HG03103 (cell line): Measurements from ENCODE around the gene BCLAF3.
A peak's percentile ranks its signal among the peaks of the same experiment; 100 is the strongest.

ENCODE experiments used
- ATAC-seq: cut with Tn5 transposase; IDR thresholded peaks from one replicate; pipeline ENCODE4 v1.9.1; 2021; ENCODE audit warnings: low read depth; ENCODE audit not compliant: unreplicated experiment

BCLAF3 gene

DNA sequence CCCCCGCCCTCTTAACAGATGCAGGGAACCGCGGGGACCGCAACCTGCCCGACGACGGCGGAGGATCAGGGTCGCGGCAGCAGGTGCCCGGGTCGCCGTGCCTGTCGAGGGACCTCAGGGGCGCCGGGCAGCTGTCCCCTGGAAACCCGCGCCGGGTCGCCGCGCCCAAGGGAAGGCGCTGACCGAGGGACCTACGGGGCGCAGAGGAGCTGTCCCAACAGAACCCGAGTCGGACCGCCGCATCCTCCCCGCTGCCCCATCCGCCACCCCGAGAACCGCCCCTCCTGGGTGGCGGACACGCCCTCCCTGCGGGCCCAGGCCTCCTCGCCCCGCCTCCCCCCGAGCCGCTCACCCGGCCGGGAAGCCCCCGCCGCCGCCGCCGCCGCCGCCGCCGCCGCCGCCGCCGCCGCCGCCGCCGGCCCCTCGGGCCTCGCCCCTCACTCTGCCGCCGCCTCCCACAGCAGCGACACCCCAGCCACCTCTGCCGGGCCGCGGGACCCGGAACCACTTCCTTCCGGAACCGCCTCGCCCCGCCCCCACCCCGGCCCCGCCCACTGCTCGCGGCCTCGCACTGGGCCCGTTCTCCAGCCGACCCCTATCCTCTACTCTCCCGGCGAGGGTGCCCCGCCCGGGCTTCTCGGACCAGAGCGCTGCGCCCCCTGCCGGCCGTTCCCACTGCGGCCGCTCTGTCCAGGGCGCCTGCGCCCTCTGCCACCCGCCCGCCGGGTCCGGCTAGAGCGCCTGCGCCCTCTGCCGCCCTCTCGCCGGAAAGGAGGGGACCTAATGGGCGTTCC, at the start of gene BCLAF3:
BCLAF3 (minus strand) TSS at position 506 of the 794 bp plus-strand sequence. CDS start 20,797 bp downstream, outside the sequence.
- peak; percentile 94 for ATAC-seq

GRCh38 chrX:20038966-20039365, 48.1 kb upstream of the BCLAF3 start:
- ATAC-seq: no peak

DNA sequence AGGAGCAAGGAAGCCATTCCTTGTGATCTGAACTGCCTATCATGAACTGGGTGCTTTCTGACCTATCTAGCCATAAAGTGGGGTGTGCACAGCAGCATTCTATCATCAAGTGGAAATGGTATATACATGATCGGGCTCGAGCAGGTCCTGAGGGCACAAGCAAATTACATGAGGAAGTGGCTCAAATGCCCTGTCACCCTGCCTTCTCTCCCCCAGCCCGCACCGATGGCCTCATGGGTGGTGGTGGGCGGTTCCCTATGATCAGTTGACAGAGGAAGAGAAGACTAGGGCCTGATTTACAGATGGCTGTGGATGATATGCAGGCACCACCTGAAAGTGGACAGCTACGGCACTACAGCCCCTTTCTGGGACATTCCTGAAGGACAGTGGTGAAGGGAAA, 46.3 kb upstream of the BCLAF3 start:
- no peak for ATAC-seq

- ATAC-seq: no peak
These were observed 41.3 kb upstream of the BCLAF3 start for GRCh38 chrX:20032201-20032600.

- ATAC-seq: no peak
These were observed 38.9 kb upstream of the BCLAF3 start for GRCh38 chrX:20029728-20030127.

GRCh38 chrX:20028588-20028987, 37.7 kb upstream of the BCLAF3 start:
- ATAC-seq: no peak

DNA sequence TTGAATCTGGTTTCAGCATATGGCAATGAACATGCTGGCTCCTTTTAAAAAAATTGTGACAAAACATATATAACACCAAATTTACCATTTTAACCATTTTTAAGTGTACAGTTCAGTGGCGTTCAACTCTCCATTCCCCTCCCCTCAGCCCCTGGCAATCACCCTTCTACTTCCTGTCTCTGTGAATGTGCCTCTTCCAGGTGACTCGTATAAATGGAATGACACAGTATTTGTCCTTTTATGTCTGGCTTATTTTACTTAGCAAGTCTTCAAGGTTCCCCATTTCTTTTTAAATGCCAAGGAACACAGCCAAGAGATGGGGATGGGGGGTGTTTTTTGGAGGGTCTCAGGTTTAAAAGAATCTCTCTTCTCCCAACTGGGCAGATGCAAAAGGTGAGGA, 35.4 kb upstream of the BCLAF3 start:
- ATAC-seq: no peak

GRCh38 chrX:20019672-20020365, 29.0 kb upstream of the BCLAF3 start:
- ATAC-seq: no peak

- ATAC-seq: no peak
These were observed 25.7 kb upstream of the BCLAF3 start for GRCh38 chrX:20016616-20016945.

DNA sequence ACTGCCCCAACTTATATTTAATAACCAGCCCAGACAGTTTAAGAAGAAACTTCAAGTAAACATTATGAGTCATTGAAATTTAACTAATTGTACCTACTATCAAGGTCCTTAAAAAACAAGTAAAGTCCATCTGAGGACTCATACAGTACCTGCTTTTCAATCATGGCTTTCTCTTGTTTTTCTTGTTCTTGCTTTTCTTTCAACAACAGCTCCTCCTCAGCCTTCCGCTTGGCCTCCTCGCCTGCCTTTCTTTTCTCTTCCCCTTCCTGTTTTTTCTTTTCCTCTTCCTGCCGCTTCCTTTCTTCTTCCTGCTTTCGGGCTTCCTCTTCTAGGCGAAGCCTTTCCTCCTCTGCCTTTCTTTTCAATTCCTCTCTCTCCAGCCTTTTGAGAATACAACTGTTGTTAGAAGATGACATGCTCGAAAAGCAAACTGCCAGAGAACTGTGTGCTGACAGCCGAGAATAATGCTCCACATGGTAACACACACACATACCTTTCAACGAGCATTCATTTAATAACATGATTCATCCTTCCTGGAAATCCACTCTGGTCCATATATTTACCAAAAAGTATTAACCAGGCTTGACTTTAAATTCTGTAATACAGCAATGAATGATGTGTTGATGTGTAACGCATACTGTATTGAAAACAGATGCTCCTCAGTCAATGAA, 25.2 kb upstream of the BCLAF3 start:
- no peak for ATAC-seq

DNA sequence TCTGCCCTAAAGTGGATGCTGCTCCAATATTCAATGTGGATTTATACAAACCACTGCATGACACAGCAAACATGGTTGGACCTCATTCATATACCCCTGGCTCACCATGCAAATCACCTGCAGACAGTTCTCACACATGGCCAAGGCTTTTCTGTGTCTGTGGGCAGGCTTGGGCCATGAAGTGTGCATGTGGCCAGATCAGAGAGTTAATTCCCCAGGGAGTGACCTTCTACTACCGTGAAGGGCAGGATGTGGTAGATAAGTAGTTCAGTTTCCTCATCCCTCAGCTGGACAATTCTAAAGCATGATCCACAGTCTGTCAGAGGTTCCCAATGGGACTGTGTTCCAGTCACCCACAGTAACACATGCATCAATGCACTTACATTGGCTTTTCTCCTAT, 24.6 kb upstream of the BCLAF3 start:
- ATAC-seq: no peak

- no peak for ATAC-seq
These were observed 20.7 kb upstream of the BCLAF3 start for GRCh38 chrX:20011608-20012007.

DNA sequence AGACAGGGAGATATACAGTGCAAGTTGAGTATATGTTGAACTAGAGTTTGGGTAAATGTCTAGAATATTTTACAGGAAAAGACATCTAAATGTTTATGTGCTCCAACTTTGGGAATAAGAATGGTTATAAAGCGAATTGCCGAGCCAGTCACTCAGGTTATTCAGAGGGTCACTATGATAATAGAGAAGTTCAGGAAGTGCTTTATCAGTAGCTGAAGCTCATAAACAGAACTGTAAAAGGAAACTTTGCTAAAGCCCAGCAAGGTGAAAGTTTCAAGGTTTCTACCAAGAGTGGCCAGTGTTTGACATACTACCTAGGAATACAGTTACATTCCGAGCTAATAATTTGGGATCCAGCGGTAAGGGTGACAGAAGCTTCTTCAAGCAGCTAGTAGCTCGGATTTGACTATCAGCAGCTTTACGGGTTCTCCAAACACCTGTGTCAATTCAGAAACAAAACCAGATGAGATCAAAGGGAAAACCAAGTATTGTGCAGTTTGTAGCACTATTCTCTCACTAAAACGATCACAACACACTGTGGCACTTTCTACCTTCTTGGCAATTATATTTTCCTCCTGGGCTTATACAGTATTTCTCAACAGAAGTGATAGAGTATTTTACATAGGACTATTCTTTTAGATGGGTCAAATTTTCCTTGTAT, 17.2 kb upstream of the BCLAF3 start:
- no peak for ATAC-seq

- ATAC-seq: no peak
These were observed 15.0 kb upstream of the BCLAF3 start for GRCh38 chrX:20005883-20006282.

DNA sequence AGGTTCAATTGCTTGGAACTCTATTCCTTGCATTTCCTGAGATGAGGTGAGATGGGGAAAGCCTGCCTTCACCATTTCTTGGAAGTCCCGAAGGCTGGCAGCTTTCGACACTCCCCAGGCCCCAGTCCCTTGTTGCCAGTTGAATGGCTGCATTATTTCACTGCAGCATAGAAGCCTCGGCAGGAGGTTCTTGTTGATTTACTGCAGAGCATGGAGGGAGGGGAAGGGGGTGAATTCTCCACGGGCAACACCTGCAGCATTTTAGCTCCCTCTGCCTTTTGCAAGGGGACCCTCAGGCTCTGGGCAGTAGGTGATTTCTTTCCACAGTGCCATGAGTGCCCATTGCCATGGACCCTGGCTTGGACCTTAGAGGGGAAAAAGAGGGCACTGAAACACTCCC, 10.7 kb upstream of the BCLAF3 start:
- no peak for ATAC-seq

DNA sequence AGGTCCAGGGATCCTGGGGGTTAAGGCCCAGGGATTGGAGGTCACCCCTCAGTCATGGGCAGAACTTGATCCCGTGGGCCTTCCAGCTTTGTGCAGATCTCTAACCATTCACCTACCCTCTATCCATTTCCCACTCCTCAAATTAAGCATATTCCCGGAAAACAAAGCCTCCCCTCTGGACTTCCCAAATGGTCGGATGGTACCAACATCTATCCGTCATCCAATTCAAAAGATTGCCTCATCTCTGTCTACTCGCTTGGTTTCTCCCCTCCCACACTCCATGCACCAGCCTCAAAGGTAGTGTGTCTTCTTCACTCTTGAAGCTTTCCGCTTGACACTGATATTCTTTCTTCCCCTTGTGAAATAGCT, 473 bp upstream of the BCLAF3 start:
- no peak for ATAC-seq

DNA sequence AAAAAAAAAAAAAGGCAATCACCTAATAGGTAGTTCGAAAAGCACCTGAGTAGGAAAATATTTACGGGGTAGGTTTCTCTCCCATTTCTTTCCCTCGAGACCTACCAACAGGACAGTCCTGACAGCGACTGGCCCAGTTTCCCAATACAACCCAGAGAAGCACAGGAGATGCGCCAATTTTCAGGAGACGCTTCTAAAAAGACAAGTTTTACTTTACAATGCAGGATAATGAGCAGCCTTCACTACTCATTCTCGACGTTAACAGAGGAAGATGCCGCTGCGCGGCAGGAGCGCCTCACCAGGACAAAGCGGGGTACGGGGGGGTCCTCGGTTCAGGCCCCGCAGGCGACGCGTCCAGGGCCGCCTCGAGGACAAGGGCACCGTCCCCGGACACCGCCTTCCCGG, 708 bp downstream of the BCLAF3 start:
- ATAC-seq: peak; percentile 24

GRCh38 chrX:19987856-19988255, 3.0 kb downstream of the BCLAF3 start:
- no peak for ATAC-seq

DNA sequence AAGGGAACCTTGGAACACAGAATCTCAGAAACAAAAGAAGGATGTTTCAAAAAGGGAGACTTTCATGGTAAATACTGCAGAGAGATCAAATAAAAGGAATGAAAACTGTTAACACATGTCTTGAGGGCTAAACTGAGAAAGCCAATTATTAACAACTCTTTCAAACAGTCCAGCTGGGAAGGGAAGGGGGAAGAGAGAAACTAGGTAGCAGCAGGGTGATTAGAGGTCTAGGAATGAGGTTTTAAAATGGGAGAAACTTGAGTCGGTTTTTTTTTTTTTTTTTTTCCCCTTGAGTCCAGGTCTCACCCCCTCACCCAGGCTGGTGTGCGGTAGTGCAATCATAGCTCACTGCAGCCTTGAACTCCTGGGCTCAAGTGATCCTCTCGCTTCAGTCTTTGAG, 4.3 kb downstream of the BCLAF3 start:
- no peak for ATAC-seq

GRCh38 chrX:19981947-19982346, 8.9 kb downstream of the BCLAF3 start:
- ATAC-seq: no peak

- no peak for ATAC-seq
These were observed 15.0 kb downstream of the BCLAF3 start for GRCh38 chrX:19975845-19976244.
